SK-N-DZ (cell line): ENCODE data around the gene EIF2A.
"Not testable (repeated sequence)": the region's sequence is repeated elsewhere in the genome, so short reads cannot be mapped to it uniquely, and the experiment has no call there.

Experiments
- DNase-seq: peaks from one replicate; pipeline ENCODE4 v3.0.0-alpha.2; 2015; ENCODE audit warnings: low spot score

EIF2A gene

GRCh38 chr3:150600647-150601530 lies 54.3 kb downstream of the EIF2A start:
- not testable (repeated sequence) for DNase-seq

DNA sequence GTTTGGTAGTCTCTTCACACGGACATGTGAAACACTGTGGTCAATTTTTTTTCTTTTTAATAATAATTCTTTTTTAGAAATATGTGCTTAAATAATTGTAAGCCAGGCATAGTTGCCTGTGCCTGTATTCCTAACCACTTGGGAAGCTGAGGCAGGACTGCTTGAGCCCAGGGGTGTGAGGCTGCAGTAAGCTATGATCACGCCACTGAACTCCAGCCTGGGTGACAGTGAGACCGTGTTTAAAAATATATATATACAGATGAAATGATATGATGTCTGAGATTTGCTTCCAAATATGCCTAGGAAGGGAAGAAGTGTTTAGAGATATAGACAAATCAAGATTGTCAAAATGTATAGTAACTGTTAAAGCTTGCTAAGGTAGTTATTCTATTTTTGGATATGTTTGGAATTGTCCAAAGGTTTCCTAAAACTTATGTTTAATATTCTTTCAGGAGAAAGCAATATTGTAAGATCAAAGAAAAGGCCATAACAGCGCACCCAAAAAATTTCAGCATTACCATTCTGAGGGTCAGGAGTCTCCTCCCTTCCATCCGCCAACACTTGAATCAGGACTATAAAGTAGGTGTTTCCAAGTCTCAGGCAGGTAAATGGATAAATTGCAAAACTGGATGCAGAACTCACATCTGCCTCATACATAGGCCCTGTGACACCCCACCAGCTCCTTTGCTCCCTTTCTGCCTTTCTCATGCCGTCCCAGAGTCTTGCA lies 56.0 kb downstream of the EIF2A start:
- DNase-seq, result peak; percentile 4

- peak; percentile 97 for DNase-seq
Measured at GRCh38 chr3:150603153-150603979, 56.8 kb downstream of the EIF2A start, which contains the start of gene SELENOT. Gene SELENOT (plus strand): TSS chr3:150603321. CDS start chr3:150603363, 42 bp downstream.

- no peak for DNase-seq
Measured at GRCh38 chr3:150603980-150604319, 57.4 kb downstream of the EIF2A start.

GRCh38 chr3:150605998-150606641 lies 59.5 kb downstream of the EIF2A start:
- no peak for DNase-seq

DNA sequence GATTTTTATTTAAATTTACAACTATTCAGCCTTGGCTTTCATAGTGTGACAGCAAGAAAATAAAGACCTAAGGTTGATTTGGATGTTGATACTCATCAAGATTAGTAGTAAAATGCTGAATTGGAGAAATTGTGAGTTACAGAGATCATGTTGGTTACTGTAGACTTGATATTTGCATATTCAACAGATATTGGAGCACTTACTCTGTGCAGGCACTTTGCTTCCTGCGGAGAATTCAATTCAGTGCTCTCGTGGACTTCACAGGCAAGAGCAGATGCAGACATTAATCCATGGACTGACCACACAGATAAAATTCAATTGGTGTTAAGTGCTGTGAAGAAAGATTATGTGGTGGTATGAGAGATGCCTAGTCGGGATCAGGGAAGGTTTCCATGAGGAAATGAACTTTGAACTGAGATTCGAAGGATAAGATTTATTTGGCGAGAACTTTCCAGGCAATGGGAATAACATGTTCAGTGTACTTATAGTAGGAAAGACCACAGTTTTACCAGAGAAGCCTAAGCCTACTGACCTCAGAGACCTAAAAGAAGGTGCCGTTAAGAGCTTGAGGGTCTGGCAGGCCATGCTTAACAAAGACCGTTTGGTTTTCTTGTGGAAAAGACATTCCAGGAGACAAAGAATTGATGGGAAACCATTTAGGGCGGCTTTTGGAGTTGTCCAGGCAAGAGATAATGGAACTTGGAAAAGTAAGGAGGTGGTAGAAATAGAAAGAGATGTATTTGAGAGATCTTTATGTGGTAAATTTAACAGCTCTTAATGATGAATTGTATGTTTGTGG lies 60.9 kb downstream of the EIF2A start:
- DNase-seq, result no peak

- DNase-seq, result no peak
Measured at GRCh38 chr3:150609988-150610387, 63.4 kb downstream of the EIF2A start.

DNA sequence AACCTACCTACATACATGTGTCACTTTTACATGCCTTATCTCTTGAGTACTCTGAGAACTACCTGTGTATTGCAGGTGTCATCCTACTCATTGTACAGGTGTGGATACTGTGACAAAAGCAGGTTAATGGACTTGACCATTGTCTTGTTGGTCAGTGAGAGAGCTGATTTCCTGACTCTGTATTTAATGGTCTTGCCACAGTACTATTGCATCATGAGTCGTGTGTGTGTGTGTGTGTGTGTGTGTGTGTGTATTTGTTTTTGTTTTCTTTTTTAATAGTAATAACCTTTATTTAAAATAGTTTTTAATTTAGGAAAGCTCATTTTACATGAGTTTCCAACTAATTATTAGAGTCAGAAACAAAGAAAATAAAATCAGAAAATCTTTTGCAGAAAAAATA lies 64.2 kb downstream of the EIF2A start:
- DNase-seq, result no peak

DNA sequence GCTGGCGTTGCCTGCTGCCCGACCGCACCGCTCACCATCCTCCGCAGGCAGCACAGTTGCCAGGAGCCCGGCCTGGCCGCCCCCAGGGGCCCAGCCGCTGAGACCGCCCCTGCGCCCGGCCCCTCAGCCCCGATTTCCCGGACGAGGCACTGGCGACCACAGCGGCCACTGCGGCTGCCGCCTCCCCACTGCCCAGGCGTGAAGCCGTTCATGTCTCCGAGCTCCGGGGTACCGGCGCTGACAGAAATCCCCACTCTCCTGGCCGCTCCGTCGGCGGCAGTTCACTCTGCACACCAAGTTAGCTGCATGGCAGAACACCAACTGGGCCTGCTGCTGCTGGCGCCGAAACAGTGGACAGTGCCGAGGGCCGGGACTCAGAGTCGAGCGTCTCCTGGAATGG lies 65.1 kb downstream of the EIF2A start:
- no peak for DNase-seq

GRCh38 chr3:150612494-150612893 lies 65.9 kb downstream of the EIF2A start:
- no peak for DNase-seq

GRCh38 chr3:150613034-150613433 lies 66.4 kb downstream of the EIF2A start:
- no peak for DNase-seq

GRCh38 chr3:150613709-150614480 lies 67.3 kb downstream of the EIF2A start:
- DNase-seq, result no peak

GRCh38 chr3:150620002-150620689 lies 73.6 kb downstream of the EIF2A start:
- DNase-seq, result no peak

DNA sequence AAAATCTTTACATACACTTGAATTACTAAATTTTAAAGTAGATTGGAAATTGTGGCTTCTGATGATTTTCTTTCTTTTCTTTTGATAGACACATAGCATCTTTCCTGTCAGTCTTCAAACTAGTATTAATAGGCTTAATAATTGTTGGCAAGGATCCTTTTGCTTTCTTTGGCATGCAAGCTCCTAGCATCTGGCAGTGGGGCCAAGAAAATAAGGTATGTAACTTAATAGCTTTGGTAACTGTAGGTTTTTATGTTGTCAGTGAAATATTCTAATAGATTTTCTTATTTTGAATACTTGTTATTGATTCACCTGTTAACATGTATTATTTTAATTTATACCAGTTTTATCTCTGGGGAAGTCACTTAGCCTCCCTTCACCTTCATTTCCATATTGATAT lies 76.4 kb downstream of the EIF2A start:
- DNase-seq, result not testable (repeated sequence)

GRCh38 chr3:150623945-150624344 lies 77.4 kb downstream of the EIF2A start:
- no peak for DNase-seq

DNA sequence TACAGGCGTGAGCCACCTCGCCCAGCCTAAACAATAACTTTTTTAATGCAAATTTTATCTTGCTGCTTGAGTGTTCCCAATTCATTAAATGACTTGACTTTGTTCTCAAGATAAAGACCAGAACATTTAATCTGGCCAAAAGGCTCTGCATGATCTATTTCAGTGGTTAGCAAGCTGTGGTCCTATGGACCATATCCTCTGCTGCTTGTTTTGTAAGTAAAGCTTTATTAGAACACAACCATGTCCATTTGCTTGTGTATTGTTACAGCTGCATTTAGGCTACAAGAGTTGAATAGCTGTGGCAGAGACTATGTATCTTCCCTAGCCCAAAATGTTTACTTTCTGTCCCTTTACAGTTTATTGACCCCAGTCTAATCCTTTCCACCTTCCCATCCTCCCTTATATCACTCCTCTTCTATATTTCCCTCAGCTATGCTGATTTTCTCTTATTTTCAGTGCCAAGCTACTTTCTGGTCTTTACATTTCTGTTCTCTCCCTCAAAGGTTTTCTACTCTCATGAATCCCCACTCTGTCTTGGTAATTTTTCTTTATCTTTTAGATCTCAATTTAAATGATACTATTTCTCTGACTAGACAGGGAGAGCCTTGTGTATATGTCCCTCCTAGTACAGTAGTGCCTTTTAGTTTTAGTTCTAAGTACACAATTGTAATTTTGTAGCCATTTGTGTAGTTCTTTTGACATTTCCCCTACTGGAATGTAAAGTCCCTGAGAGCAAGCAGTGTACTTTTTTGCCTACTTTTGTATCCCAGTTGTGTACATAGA lies 79.8 kb downstream of the EIF2A start:
- DNase-seq, result no peak

DNA sequence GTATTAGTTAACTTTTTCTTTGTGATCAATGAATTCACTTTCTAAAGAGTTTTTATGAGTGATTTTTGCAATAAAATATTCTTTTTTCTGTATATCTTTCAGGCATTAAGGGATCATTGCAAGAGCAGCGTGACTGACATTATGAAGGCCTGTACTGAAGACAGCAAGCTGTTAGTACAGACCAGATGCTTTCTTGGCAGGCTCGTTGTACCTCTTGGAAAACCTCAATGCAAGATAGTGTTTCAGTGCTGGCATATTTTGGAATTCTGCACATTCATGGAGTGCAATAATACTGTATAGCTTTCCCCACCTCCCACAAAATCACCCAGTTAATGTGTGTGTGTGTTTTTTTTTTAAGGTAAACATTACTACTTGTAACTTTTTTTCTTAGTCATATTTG lies 81.0 kb downstream of the EIF2A start:
- DNase-seq, result no peak

- DNase-seq, result no peak
Measured at GRCh38 chr3:150631515-150632221, 85.1 kb downstream of the EIF2A start.
